Nephron progenitor cell (in vitro differentiated cells): ENCODE data around the gene MYO1B.

Experiments
- DNase-seq: peaks from one replicate; pipeline ENCODE4 v3.0.0; 2021
- H3K27ac Mint-ChIP-seq: 2 replicates; pipeline ENCODE4 v1.8.0; 2021; ENCODE audit warnings: mild to moderate bottlenecking, moderate library complexity, mixed read lengths
- H3K27me3 Mint-ChIP-seq: 2 replicates; pipeline ENCODE4 v1.8.0; 2021; ENCODE audit warnings: mild to moderate bottlenecking, low read depth, mixed read lengths; ENCODE audit not compliant: poor library complexity
- H3K36me3 Mint-ChIP-seq: 2 replicates; pipeline ENCODE4 v1.8.0; 2021; ENCODE audit warnings: low read depth, mixed read lengths
- H3K4me1 Mint-ChIP-seq: 2 replicates; pipeline ENCODE4 v1.8.0; 2021; ENCODE audit warnings: mixed read lengths
- H3K4me3 Mint-ChIP-seq: 2 replicates; pipeline ENCODE4 v1.8.0; 2021; ENCODE audit warnings: mild to moderate bottlenecking, moderate library complexity, mixed read lengths
- H3K9me3 Mint-ChIP-seq: 2 replicates; pipeline ENCODE4 v1.8.0; 2021; ENCODE audit warnings: mild to moderate bottlenecking, moderate library complexity, mixed read lengths
- CTCF ChIP-seq: fragments of 200-600 bp; sonication (generic); IDR thresholded peaks from 2 replicates; pipeline ENCODE4 v1.5.0; 2021; ENCODE audit warnings: antibody characterized with exemption

The MYO1B gene

GRCh38 chr2:191347154-191347553 is 102.0 kb downstream of the MYO1B start:
- DNase-seq = no peak
- H3K27ac Mint-ChIP-seq = no peak overlapping the region
- no peaks in the 10 kb centered on the region for H3K9me3 Mint-ChIP-seq
- H3K4me3 Mint-ChIP-seq = no peak overlapping the region
- no peak for TF ChIP-seq CTCF
- no peaks in the 10 kb centered on the region for H3K27me3 Mint-ChIP-seq
- peaks cover 76% of the 10 kb centered on the region for H3K36me3 Mint-ChIP-seq
- peaks cover 8% of the 10 kb centered on the region for H3K4me1 Mint-ChIP-seq

DNA sequence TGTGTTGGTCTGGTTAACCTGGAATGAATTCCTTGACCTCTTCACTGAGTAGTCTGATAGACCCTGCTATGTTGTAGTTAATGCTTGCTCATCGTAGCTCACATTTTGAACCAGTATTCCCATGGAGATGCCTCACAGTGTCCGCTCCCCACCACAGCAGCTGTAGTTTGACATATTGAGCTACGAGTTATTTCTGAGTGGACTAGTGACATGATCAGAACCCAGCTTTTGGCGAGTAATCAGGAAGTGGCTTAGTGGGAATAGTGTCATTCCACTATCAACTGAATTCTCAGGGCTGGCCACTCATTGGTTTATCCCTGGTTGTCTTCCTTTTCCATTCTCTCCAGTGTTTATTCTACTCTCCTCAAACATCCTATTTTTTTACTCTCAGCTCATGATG is 102.7 kb downstream of the MYO1B start:
- no peak for DNase-seq
- peaks cover 75% of the 10 kb centered on the region for H3K36me3 Mint-ChIP-seq
- no peak for TF ChIP-seq CTCF
- no peaks in the 10 kb centered on the region for H3K9me3 Mint-ChIP-seq
- H3K27ac Mint-ChIP-seq = peak overlapping the region; percentile 34
- H3K27me3 Mint-ChIP-seq = no peaks in the 10 kb centered on the region
- no peak overlapping the region for H3K4me3 Mint-ChIP-seq
- peaks cover 4% of the 10 kb centered on the region for H3K4me1 Mint-ChIP-seq

DNA sequence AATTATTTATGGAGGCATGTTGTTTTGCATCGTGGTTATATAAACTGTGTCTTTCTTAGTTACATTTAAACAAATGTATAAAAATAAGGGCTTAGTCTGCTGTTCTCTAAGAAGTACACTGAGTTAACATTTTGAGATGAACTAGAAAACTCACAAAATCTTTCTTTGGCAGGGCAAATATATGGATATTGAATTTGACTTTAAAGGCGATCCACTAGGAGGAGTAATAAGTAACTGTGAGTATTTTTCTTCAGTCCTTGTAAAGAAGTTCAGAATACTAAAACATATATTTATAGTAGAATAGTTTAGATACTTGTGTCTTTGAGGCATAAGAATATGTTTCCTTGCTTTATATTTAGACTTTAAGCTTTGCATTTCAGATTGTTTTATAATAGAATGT is 104.8 kb downstream of the MYO1B start:
- Mint-ChIP-seq H3K27me3 (no peaks in the 10 kb centered on the region), H3K4me1 (no peaks in the 10 kb centered on the region), H3K4me3 (no peak overlapping the region), H3K36me3 (peaks cover 77% of the 10 kb centered on the region), H3K9me3 (peaks cover 6% of the 10 kb centered on the region), H3K27ac (no peak overlapping the region)
- DNase-seq = no peak
- no peak for TF ChIP-seq CTCF

DNA sequence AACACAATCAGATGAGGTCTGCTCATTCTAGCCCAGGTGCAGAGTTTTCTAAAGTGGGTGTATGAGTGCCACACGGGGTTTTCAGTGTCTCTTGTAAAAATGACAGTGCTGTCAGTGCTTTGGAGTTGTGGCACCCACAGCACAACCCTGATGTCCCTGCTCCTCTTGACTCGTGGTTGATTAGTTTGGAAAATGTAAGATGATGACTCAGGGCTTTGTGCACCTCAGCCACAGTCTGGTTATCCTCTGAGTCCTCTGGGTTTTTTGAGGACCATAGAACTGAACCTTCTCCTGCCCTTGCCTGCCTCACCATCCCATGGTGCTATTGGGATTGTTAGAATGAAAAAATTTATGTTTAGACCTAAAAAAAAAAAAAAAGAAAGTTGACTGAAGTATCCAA is 105.6 kb downstream of the MYO1B start:
- no peaks in the 10 kb centered on the region for H3K4me1 Mint-ChIP-seq
- no peak overlapping the region for H3K4me3 Mint-ChIP-seq
- peaks cover 80% of the 10 kb centered on the region for H3K36me3 Mint-ChIP-seq
- DNase-seq = no peak
- no peak for TF ChIP-seq CTCF
- H3K27ac Mint-ChIP-seq = no peak overlapping the region
- peaks cover 13% of the 10 kb centered on the region for H3K9me3 Mint-ChIP-seq
- no peaks in the 10 kb centered on the region for H3K27me3 Mint-ChIP-seq

DNA sequence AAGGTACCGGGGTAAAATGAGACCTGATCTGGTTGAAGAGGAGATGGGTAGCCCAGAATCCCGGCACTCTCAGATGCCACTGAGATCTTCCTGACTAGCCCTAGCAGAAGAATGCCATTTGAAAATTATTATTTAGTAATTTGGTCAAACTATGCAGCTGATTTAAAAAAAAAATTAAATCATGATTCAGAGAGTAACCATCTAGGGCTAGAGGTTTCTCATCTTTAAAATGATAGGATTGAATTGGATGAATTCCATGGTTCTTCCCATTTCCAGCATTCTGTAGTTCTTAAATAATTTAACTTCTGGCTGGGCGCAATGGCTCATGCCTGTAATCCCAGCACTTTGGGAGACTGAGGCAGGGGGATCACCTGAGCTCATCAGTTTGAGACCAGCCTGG is 106.1 kb downstream of the MYO1B start:
- no peaks in the 10 kb centered on the region for H3K27me3 Mint-ChIP-seq
- no peaks in the 10 kb centered on the region for H3K4me1 Mint-ChIP-seq
- DNase-seq = no peak
- peaks cover 16% of the 10 kb centered on the region for H3K9me3 Mint-ChIP-seq
- no peak overlapping the region for H3K4me3 Mint-ChIP-seq
- no peak for TF ChIP-seq CTCF
- H3K27ac Mint-ChIP-seq = no peak overlapping the region
- H3K36me3 Mint-ChIP-seq = peaks cover 80% of the 10 kb centered on the region

- Mint-ChIP-seq H3K27ac (no peak overlapping the region), H3K4me3 (no peak overlapping the region), H3K4me1 (no peaks in the 10 kb centered on the region), H3K36me3 (peaks cover 80% of the 10 kb centered on the region), H3K27me3 (no peaks in the 10 kb centered on the region), H3K9me3 (peaks cover 22% of the 10 kb centered on the region)
- DNase-seq = no peak
- TF ChIP-seq CTCF = no peak
Observed at GRCh38 chr2:191351921-191352320, 106.7 kb downstream of the MYO1B start.
